Karpas-422 (cell line): ENCODE results near the gene VPS13D. TPM values are rescaled to one million over a fixed set of nuclear protein-coding genes. Genes with fewer than 3 reads are reported as not detected.
"Not testable (repeated sequence)": the region's sequence is repeated elsewhere in the genome, so short reads cannot be mapped to it uniquely, and the experiment has no call there.

Experiments used
- DNase-seq: peaks from one replicate; pipeline ENCODE4 v3.0.0-alpha.2; 2015
- H2AFZ ChIP-seq: fragments of 200-600 bp; sonication (generic); 2 replicates; pipeline ENCODE4 v1.6.1; 2014; ENCODE audit warnings: antibody characterized with exemption, low read length, mixed read lengths
- H3K27ac ChIP-seq: fragments of 200-600 bp; sonication (generic); 2 replicates; pipeline ENCODE4 v1.5.1; 2014; ENCODE audit warnings: mild to moderate bottlenecking, low read length, moderate library complexity
- H3K27me3 ChIP-seq: fragments of 200-600 bp; sonication (generic); 2 replicates; pipeline ENCODE4 v1.6.1; 2014; ENCODE audit warnings: low read length, mixed read lengths
- H3K36me3 ChIP-seq: fragments of 200-600 bp; sonication (generic); 2 replicates; pipeline ENCODE4 v1.6.1; 2014; ENCODE audit warnings: low read length, mixed read lengths; ENCODE audit not compliant: insufficient read depth
- H3K4me1 ChIP-seq: fragments of 200-600 bp; sonication (generic); 2 replicates; pipeline ENCODE4 v1.6.1; 2014; ENCODE audit warnings: mild to moderate bottlenecking, low read length, mixed read lengths
- H3K4me2 ChIP-seq: fragments of 200-600 bp; sonication (generic); 2 replicates; pipeline ENCODE4 v1.6.1; 2014; ENCODE audit warnings: low read length, low read depth, mild to moderate bottlenecking; ENCODE audit not compliant: poor library complexity, severe bottlenecking
- H3K4me3 ChIP-seq: fragments of 200-600 bp; sonication (generic); 2 replicates; pipeline ENCODE4 v1.5.1; 2014; ENCODE audit warnings: mild to moderate bottlenecking, antibody characterized with exemption, low read length, mixed read lengths
- H3K79me2 ChIP-seq: fragments of 200-600 bp; sonication (generic); 2 replicates; pipeline ENCODE4 v1.6.1; 2014; ENCODE audit warnings: mild to moderate bottlenecking, low read length, mixed read lengths
- H3K9ac ChIP-seq: fragments of 200-600 bp; sonication (generic); 2 replicates; pipeline ENCODE4 v1.6.0; 2014; ENCODE audit warnings: low read length
- H3K9me2 ChIP-seq: fragments of 200-600 bp; sonication (generic), shearing (Covaris generic); replicated peaks from 2 replicates; pipeline ENCODE4 v1.6.0; 2014; ENCODE audit warnings: mild to moderate bottlenecking, low read length, moderate library complexity; ENCODE audit not compliant: insufficient read depth
- H3K9me3 ChIP-seq: fragments of 300-700, 200-600 bp; sonication (generic); 2 replicates; pipeline ENCODE4 v1.6.1; 2014; ENCODE audit warnings: low read length, mixed read lengths
- H4K20me1 ChIP-seq: fragments of 200-600 bp; sonication (generic); 2 replicates; pipeline ENCODE4 v1.6.1; 2014; ENCODE audit warnings: mild to moderate bottlenecking, antibody characterized with exemption, low read length, low read depth; ENCODE audit not compliant: insufficient read depth
- total RNA-seq: library from RNA; depleted of rRNA; stranded (reverse); fragments of >200 nt; shearing (Covaris generic); gene quantifications from 2 replicates; pipeline ENCODE4 v1.2.3, GENCODE V29; 2014; ENCODE audit warnings: low replicate concordance

The VPS13D gene
- total RNA-seq, 1 experiment from 2014 or later = 36.2 TPM

- no peaks in the 10 kb centered on the region for H4K20me1 ChIP-seq
- H3K79me2 ChIP-seq = no peaks in the 10 kb centered on the region
- no peak overlapping the region for H3K4me3 ChIP-seq
- DNase-seq = no peak
- no peaks in the 10 kb centered on the region for H3K4me1 ChIP-seq
- no peak overlapping the region for H2AFZ ChIP-seq
- no peak overlapping the region for H3K9ac ChIP-seq
- no peaks in the 10 kb centered on the region for H3K36me3 ChIP-seq
- no peak overlapping the region for H3K27ac ChIP-seq
- no peaks in the 10 kb centered on the region for H3K27me3 ChIP-seq
- H3K9me3 ChIP-seq = no peaks in the 10 kb centered on the region
- H3K9me2 ChIP-seq = no peaks in the 10 kb centered on the region
- H3K4me2 ChIP-seq = no peak overlapping the region
Measured at GRCh38 chr1:12514590-12514989, 284.8 kb downstream of the VPS13D start.

GRCh38 chr1:12515234-12515633 is 285.4 kb downstream of the VPS13D start:
- Histone ChIP-seq H3K4me1 (no peaks in the 10 kb centered on the region), H3K79me2 (no peaks in the 10 kb centered on the region), H3K9me2 (no peaks in the 10 kb centered on the region), H3K4me3 (no peak overlapping the region), H4K20me1 (no peaks in the 10 kb centered on the region), H3K27ac (no peak overlapping the region), H3K36me3 (no peaks in the 10 kb centered on the region), H3K9me3 (no peaks in the 10 kb centered on the region), H3K9ac (no peak overlapping the region), H3K4me2 (no peak overlapping the region), H2AFZ (no peak overlapping the region), H3K27me3 (no peaks in the 10 kb centered on the region)
- DNase-seq = no peak

- no peaks in the 10 kb centered on the region for H4K20me1 ChIP-seq
- H3K36me3 ChIP-seq = no peaks in the 10 kb centered on the region
- no peak overlapping the region for H2AFZ ChIP-seq
- H3K9me3 ChIP-seq = no peaks in the 10 kb centered on the region
- H3K4me2 ChIP-seq = no peak overlapping the region
- H3K9ac ChIP-seq = no peak overlapping the region
- no peak overlapping the region for H3K4me3 ChIP-seq
- no peak overlapping the region for H3K27ac ChIP-seq
- no peaks in the 10 kb centered on the region for H3K27me3 ChIP-seq
- H3K9me2 ChIP-seq = no peaks in the 10 kb centered on the region
- no peaks in the 10 kb centered on the region for H3K79me2 ChIP-seq
- no peaks in the 10 kb centered on the region for H3K4me1 ChIP-seq
- DNase-seq = no peak
Measured at GRCh38 chr1:12516741-12517140, 286.9 kb downstream of the VPS13D start.

- Histone ChIP-seq H3K9me3 (no peaks in the 10 kb centered on the region), H3K9ac (no peak overlapping the region), H3K9me2 (no peaks in the 10 kb centered on the region), H2AFZ (no peak overlapping the region), H3K27me3 (no peaks in the 10 kb centered on the region), H3K27ac (no peak overlapping the region), H4K20me1 (no peaks in the 10 kb centered on the region), H3K79me2 (no peaks in the 10 kb centered on the region), H3K4me1 (no peaks in the 10 kb centered on the region), H3K4me2 (no peak overlapping the region), H3K36me3 (no peaks in the 10 kb centered on the region), H3K4me3 (no peak overlapping the region)
- DNase-seq = no peak
Measured at GRCh38 chr1:12518931-12519692, 289.3 kb downstream of the VPS13D start.

- Histone ChIP-seq H3K4me1 (no peaks in the 10 kb centered on the region), H3K27me3 (no peaks in the 10 kb centered on the region), H3K9ac (no peak overlapping the region), H3K9me2 (no peaks in the 10 kb centered on the region), H3K9me3 (no peaks in the 10 kb centered on the region), H4K20me1 (no peaks in the 10 kb centered on the region), H3K4me3 (no peak overlapping the region), H3K4me2 (no peak overlapping the region), H3K27ac (no peak overlapping the region), H3K79me2 (no peaks in the 10 kb centered on the region), H3K36me3 (no peaks in the 10 kb centered on the region), H2AFZ (no peak overlapping the region)
- no peak for DNase-seq
Measured at GRCh38 chr1:12519693-12520364, 290.0 kb downstream of the VPS13D start.

GRCh38 chr1:12521096-12521495 is 291.3 kb downstream of the VPS13D start:
- H3K4me2 ChIP-seq = no peak overlapping the region
- no peak for DNase-seq
- H3K9me3 ChIP-seq = no peaks in the 10 kb centered on the region
- H3K4me3 ChIP-seq = no peak overlapping the region
- no peaks in the 10 kb centered on the region for H3K79me2 ChIP-seq
- H3K9me2 ChIP-seq = no peaks in the 10 kb centered on the region
- no peak overlapping the region for H2AFZ ChIP-seq
- no peaks in the 10 kb centered on the region for H3K27me3 ChIP-seq
- no peaks in the 10 kb centered on the region for H3K36me3 ChIP-seq
- no peaks in the 10 kb centered on the region for H4K20me1 ChIP-seq
- H3K9ac ChIP-seq = no peak overlapping the region
- no peaks in the 10 kb centered on the region for H3K4me1 ChIP-seq
- H3K27ac ChIP-seq = no peak overlapping the region

GRCh38 chr1:12522780-12523179 is 292.9 kb downstream of the VPS13D start:
- H3K79me2 ChIP-seq, DNase-seq, H3K4me1 ChIP-seq, H3K27ac ChIP-seq, H4K20me1 ChIP-seq, H2AFZ ChIP-seq, H3K27me3 ChIP-seq, H3K9ac ChIP-seq, H3K4me2 ChIP-seq, H3K36me3 ChIP-seq, H3K4me3 ChIP-seq, H3K9me3 ChIP-seq, H3K9me2 ChIP-seq: not testable (repeated sequence)

GRCh38 chr1:12524266-12524665 is 294.4 kb downstream of the VPS13D start:
- H3K4me3 ChIP-seq = no peak overlapping the region
- no peak overlapping the region for H3K4me2 ChIP-seq
- no peaks in the 10 kb centered on the region for H3K79me2 ChIP-seq
- H3K9me2 ChIP-seq = no peaks in the 10 kb centered on the region
- H3K27me3 ChIP-seq = no peaks in the 10 kb centered on the region
- H2AFZ ChIP-seq = no peak overlapping the region
- no peaks in the 10 kb centered on the region for H3K9me3 ChIP-seq
- H3K9ac ChIP-seq = no peak overlapping the region
- H4K20me1 ChIP-seq = no peaks in the 10 kb centered on the region
- no peaks in the 10 kb centered on the region for H3K4me1 ChIP-seq
- no peaks in the 10 kb centered on the region for H3K36me3 ChIP-seq
- H3K27ac ChIP-seq = no peak overlapping the region
- DNase-seq = no peak
